Cardiac septum (tissue), 1 donor: Measurements from ENCODE around the gene COL16A1. TPM values are rescaled to one million over a fixed set of nuclear protein-coding genes. Genes with fewer than 3 reads are reported as not detected.
"Not testable (repeated sequence)": the region's sequence is repeated elsewhere in the genome, so short reads cannot be mapped to it uniquely, and the experiment has no call there.

Experiments
- DNase-seq: peaks from one replicate; pipeline ENCODE4 v3.0.0-alpha.2; 2020; ENCODE audit warnings: low spot score
- intact Hi-C: fragments of 100-400 bp; cut with DNase I; formaldehyde crosslinking; loops from one replicate; pipeline ENCODE4 v1.14.0; 2022
- total RNA-seq: library from RNA; stranded (reverse); fragmentation: NEBNext Ultra II Directional; extraction: Animal tissue kit (Norgen Biotek cat#: 25700); gene quantifications from one replicate; pipeline ENCODE4 v1.2.1, GENCODE V29; 2021
- donor health status: DM: no; HTN: no; CAD: no.

Gene COL16A1
- total RNA-seq, 1 donor from 2014 or later, result 45.9 TPM

DNA sequence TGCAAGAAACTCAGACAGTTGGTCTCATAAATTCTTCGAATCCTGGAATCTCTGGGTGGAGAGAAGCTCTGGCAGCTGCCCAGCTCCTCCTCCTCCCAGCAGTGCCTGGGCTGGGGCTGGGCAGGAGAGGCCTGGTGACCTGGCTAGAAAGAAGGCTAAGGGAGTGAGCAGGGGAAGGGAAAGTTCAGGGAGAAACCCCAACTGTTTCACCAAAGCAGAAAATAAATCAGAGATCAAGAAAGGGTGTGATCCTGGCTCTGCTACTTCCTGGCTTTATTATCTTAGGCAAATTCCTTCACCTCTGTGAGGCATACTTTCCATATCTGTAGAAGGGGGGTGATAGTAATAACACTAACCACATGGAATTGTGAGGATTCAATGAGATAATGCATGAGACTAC lies 8.8 kb upstream of the COL16A1 start:
- intact Hi-C loops, result loop anchor here (1.0 to 5.0 kb wide), 3 partner anchors 8 to 75 kb away; partner anchors contain the start of gene COL16A1

DNA sequence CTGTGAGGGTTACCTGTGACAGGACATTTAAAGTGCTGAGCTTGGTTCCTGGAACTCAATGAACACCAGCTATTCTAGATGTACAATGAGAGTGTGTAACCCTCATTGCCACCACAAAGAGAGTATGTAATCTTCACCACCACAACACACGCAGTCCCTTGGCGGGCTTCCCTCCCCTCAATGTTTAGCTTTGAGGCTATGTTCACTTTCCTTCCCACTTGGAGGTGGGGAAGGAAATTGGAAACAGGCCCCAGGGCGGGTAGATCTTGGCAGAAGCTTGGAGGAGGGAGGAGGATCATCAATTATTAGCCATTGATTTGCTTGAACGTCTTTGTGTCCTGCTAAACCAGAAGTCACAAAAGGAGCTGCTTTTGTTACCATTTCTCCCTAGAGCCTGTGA lies 8.3 kb upstream of the COL16A1 start:
- DNase-seq, result no peak
- intact Hi-C loops, result loop anchor here (1.0 to 5.0 kb wide), 2 partner anchors 8 to 75 kb away; partner anchors contain the start of gene COL16A1

More for the DNA sequence above, 8.8 kb upstream of the COL16A1 start:
- no peak for DNase-seq

GRCh38 chr1:31708324-31708723 lies 4.5 kb upstream of the COL16A1 start:
- intact Hi-C loops, result no loop called here

GRCh38 chr1:31707711-31708110 lies 3.9 kb upstream of the COL16A1 start:
- no peak for DNase-seq
- intact Hi-C loops, result no loop called here

More at GRCh38 chr1:31708324-31708723, 4.5 kb upstream of the COL16A1 start:
- no peak for DNase-seq

DNA sequence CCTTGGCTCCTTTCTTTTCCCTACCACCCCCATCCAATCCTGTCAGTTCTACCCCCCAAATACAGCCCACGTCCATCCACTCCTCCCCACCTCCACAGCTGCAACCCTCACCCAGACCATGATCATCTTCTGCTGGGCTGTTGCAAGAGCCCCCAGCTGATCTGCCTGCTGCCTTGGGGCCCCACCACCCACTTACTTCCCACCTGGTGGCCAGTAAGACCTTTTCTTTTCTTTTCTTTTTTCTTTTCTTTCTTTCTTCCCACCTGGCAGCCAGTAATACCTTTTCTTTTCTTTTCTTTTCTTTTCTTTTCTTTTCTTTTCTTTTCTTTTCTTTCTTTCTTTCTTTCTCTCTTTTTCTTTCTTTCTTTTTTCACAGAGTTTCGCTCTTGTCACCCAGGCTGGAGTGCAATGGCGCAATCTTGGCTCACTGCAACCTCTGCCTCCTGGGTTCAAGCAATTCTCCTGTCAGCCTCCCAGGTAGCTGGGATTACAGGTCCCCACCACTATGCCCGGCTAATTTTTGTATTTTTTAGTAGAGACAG lies 3.3 kb upstream of the COL16A1 start:
- not testable (repeated sequence) for DNase-seq

DNA sequence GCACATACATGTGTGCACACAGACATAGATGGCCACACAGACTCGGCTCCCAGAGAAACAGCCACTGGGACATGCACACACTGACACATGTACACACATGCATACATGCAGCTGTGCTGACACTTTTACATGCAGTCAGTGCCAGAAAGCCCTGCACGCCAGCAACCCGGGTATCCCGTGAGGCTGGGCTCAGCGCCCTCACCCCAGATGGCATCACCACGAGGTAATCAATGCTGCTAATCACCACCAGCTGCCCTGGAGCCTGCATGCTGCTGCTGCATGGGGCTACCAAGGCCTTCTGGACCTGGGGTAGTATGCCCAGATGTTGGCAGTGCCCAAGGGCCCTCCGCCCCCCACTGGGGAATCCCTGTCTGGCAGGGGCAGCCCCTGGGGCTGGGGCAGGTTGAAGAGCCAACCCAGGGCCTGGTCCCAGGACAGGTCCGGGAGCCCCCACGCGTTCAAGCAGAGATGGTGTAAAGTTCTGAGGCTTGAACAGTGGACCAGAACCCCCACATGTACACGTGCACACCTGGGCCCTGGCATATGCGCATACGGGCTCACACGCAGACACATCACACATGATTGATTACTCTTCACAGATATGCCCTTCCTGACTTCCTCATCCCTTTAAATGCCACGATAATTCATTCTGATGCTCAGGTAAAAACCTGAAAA lies 2.7 kb upstream of the COL16A1 start:
- DNase-seq, result no peak
- intact Hi-C loops, result no loop called here

More for the DNA sequence above, 3.3 kb upstream of the COL16A1 start:
- intact Hi-C loops, result not testable (repeated sequence)

DNA sequence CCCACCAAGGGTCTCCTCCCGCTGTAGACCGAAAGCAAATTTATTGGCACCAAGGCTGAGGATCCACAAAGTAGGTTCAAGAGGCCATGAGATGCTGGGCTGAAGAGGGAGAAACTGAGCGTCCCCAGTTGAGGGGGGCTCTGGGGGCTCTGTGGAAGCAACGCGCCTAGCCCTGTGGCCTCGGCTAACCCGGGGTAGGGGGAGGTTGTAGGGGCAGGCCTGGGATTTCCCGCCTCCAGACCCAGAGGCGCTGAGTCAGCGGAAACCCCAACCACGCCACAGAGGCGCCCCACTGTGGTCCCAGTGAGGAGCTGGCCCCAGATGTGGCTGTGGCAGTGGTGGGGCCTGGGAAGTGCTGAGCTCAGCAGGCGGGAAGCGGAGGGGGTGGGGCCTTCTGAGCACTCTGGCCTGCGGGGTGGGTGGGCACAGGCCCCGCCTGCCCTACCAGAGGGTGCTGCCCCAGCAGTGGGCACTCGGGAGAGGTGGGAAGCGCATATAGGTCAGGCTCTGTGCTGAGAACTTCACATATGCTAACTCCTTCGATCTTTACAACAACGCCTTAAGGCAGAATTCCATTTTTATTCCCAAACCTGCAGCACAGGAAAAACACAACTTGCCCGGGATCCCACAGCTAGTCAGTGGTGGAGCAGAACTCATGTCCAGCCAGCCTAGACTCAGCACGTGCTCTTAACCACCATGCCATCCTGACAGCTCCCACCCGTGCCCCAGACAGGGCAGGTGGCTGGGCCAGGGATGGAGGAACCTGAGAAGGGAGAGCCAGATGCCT lies 1.5 kb upstream of the COL16A1 start:
- intact Hi-C loops, result no loop called here
- no peak for DNase-seq

DNA sequence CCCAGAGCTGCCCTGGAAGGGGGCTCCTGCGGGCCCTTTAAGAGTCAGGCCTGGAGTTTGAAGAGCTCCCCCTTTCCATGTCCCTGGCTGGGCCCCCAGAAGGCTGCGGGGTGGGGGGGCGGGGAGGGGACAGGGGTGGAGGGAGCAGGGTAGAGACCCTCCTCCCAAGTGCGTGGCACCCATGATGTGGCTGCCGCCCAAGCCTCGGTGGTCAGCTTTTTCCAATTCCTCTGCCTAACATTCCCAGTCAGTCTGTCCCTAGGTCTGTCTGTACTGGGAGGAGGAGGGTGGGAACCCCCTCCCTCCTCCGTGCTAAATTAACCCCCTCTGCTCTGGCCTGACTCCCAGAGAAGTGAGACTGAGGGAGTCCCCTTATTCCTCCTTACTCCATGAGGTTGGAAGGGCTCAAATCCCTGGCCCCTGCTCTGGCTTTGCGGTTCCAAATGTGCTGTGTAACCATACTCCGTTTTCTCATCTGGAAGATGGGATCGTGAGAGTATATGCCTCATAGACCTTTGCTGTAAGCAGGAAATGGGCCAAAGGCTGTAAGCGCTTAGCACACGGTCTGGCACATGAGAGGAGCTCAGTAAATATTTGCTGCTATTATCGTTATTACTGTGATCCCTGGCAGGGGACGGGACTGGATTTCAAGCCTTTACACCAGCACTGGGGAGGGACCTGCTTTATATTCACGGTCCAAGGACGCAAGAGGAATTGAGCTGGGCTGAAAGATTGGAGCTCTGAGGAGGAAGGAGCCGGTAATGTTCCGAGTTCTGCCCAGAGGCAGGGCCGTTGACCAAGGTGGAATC lies 658 bp upstream of the COL16A1 start:
- intact Hi-C loops, result loop anchor here (1.0 to 5.0 kb wide), 2 partner anchors 8 to 127 kb away; partner anchors contain the start of gene TINAGL1

DNA sequence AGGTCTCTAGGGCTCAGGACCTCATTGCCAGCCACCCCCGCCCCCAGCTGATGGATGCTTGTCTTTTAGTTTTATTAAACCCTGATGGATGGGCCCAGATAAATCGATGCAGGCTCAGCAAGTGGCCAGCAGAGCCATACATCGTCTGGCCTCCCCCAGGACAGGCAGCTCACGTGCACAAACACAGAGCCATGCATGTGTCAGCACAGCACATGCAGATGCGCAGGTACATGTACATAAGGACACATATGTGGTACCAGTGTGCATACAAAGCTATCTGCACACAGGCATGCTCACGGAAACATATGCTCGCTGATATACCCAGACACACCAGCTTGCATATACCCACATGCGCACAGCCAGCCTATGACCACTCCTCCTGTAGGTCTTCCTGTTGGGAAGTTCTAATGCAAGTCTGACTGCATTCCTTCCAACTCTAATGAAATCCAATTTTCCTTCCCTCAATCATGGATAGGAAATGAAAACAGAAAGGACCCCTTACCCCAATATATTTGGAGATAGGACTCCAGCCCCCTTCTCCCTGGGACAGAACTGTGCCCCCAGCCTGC lies 897 bp downstream of the COL16A1 start:
- no peak for DNase-seq
- intact Hi-C loops, result loop anchor here (5.0 kb wide), 1 partner anchor 126 kb away; the partner anchor contains the start of gene TINAGL1

More for the DNA sequence above, 658 bp upstream of the COL16A1 start:
- DNase-seq, result no peak

- intact Hi-C loops, result loop anchor here (2.0 to 5.0 kb wide), 3 partner anchors 30 to 124 kb away; partner anchors contain the start of gene TINAGL1
- DNase-seq, result peak; percentile 89
Observed at GRCh38 chr1:31701091-31701736, 2.6 kb downstream of the COL16A1 start.

- intact Hi-C loops, result loop anchor here (2.0 to 5.0 kb wide), 3 partner anchors 30 to 123 kb away; partner anchors contain the start of gene TINAGL1
- DNase-seq, result no peak
Observed at GRCh38 chr1:31700468-31701090, 3.2 kb downstream of the COL16A1 start.

DNA sequence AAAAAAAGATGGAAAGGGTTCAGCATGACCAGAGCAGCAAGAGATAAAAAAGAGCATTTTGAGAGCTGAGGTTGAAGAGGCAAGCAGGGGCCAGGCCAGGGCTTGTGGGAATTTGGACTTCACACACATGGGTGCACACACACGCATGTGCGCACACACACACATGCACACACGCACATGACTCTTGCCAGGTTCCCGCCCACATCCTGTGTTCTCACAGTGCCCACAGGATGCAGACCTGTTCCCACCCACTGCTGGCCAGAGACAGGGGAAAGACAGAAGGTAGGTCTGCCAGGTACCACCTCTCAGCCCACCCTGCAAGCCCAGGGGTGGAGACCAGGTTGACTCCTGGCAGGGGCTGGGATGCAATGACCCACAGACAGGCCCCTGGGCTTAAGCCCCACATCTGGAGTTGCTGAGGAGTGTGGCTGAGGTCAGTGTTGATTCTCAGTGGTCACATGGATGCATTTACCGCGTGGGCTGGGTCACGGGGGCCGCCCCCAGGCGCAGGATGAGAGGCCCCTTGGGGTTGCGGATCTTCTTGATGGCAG lies 4.4 kb downstream of the COL16A1 start:
- no peak for DNase-seq
- intact Hi-C loops, result no loop called here

DNA sequence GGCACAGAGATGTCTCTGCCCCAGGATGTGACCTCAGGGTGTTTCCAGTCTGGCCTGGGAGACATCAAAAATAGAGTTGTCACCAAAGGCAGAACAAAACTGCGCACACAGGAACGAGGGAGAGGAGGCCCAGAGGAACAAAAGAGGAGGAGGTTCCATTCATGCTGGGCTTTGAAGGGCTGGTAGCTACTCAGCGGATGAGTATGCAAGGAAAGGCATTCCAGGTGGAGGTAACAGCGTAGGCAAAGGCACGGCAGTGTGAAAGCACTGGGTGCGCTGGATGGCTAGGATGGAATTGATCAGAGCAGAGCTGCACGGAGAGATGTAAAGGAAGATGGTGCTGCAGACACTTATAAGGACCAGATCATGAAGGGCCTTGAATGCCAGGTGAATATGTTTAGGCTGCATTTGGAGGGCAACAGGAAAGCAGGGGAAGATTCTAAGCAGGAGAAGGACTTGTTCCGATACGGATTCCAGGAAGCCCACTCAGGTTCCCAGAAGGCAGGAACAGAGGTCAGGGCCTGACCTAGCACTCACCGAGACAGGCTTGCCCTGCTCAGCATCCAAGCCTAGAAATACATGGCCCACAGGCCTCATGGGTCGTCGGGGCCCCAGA lies 6.3 kb downstream of the COL16A1 start:
- DNase-seq, result no peak
- intact Hi-C loops, result no loop called here

DNA sequence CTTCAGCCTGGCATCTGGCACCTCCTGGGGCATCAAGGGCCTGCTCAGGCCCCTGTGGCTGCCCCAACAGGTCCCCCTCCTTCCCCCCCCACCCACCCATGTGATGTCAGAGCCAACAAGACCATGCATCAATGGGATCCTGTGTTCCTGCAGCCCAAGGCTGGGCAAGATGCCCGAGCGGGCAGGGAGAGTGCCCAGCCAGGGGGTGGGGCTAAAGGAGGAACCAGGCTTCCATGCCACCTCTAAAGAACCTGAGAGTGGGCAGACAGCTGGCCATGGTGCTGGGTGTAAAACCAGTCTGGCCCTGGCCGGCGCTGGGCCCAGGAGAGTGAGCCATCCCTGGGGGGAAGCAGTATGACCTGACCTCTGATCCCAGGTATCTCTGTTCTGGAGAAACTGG lies 7.6 kb downstream of the COL16A1 start:
- DNase-seq, result no peak
- intact Hi-C loops, result no loop called here

GRCh38 chr1:31695327-31695726 lies 8.5 kb downstream of the COL16A1 start:
- DNase-seq, result no peak
- intact Hi-C loops, result no loop called here

- DNase-seq, result no peak
- intact Hi-C loops, result no loop called here
Observed at GRCh38 chr1:31694964-31695313, 8.9 kb downstream of the COL16A1 start.
